Glutamatergic neuron (in vitro differentiated cells): ENCODE measurements around the gene PEAK1. TPM values are rescaled to one million over a fixed set of nuclear protein-coding genes. Genes with fewer than 3 reads are reported as not detected.
"Not testable (repeated sequence)": the region's sequence is repeated elsewhere in the genome, so short reads cannot be mapped to it uniquely, and the experiment has no call there.

ENCODE experiments used
- DNase-seq: peaks from one replicate; pipeline ENCODE4 v3.0.0; 2022
- H3K27ac Mint-ChIP-seq: one replicate; pipeline ENCODE4 v1.8.0; 2020; ENCODE audit warnings: mild to moderate bottlenecking, mixed read lengths, inconsistent platforms; ENCODE audit not compliant: unreplicated experiment
- H3K27me3 Mint-ChIP-seq: one replicate; pipeline ENCODE4 v1.8.0; 2020; ENCODE audit warnings: mild to moderate bottlenecking, moderate library complexity, mixed read lengths, inconsistent platforms; ENCODE audit not compliant: unreplicated experiment
- H3K36me3 Mint-ChIP-seq: one replicate; pipeline ENCODE4 v1.8.0; 2020; ENCODE audit warnings: mild to moderate bottlenecking, mixed read lengths, inconsistent platforms; ENCODE audit not compliant: unreplicated experiment
- H3K4me1 Mint-ChIP-seq: one replicate; pipeline ENCODE4 v1.8.0; 2020; ENCODE audit warnings: mild to moderate bottlenecking, low read depth, mixed read lengths, inconsistent platforms; ENCODE audit not compliant: unreplicated experiment
- H3K4me3 Mint-ChIP-seq: one replicate; pipeline ENCODE4 v1.8.0; 2020; ENCODE audit warnings: mild to moderate bottlenecking, mixed read lengths, inconsistent platforms; ENCODE audit not compliant: unreplicated experiment
- H3K9me3 Mint-ChIP-seq: one replicate; pipeline ENCODE4 v1.8.0; 2020; ENCODE audit warnings: mild to moderate bottlenecking, moderate library complexity, mixed read lengths, inconsistent platforms; ENCODE audit not compliant: unreplicated experiment
- CTCF ChIP-seq: fragments of 200-600 bp; sonication (generic); IDR thresholded peaks from one replicate; pipeline ENCODE4 v1.5.0; 2021; ENCODE audit not compliant: partially characterized antibody, unreplicated experiment
- total RNA-seq: library from RNA; stranded (reverse); fragmentation: NEBNext Ultra II Directional; extraction: Animal tissue kit (Norgen Biotek cat#: 25700); gene quantifications from one replicate; pipeline ENCODE4 v1.2.1, GENCODE V29; 2021; ENCODE audit not compliant: unreplicated experiment

Gene PEAK1
- total RNA-seq, 1 donor from 2014 or later, result 110 TPM

GRCh38 chr15:77406846-77407245, 13.1 kb downstream of the PEAK1 start:
- no peaks in the 10 kb centered on the region for H3K27me3 Mint-ChIP-seq
- H3K9me3 Mint-ChIP-seq, result peaks cover 3% of the 10 kb centered on the region
- peaks cover 5% of the 10 kb centered on the region for H3K4me1 Mint-ChIP-seq
- DNase-seq, result no peak
- no peak for TF ChIP-seq CTCF
- H3K27ac Mint-ChIP-seq, result no peak overlapping the region
- H3K4me3 Mint-ChIP-seq, result no peak overlapping the region
- H3K36me3 Mint-ChIP-seq, result peaks cover 8% of the 10 kb centered on the region

DNA sequence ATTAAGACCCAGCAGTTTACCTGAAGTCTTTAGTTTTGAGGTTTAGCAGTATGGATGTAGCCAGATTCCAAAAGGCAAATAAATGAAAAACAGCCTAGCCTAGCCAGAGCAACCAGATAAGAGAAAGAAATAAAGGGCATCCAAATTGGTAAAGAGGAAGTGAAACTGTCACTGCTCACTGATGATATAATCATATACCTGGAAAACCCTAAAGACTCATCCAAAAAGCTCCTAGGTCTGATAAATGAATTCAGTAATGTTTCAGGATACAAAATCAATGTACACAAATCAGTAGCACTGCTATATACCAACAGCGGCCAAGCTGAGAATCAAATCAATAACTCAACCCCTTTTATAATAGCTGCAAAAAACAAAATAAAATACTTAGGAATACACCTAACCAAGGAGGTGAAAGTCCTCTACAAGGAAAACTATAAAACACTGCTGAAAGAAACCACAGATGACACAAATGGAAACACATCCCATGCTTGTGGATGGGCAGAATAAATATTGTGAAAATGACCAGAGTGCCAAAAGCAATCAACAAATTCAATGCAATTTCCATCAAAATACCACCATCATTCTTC, 13.6 kb downstream of the PEAK1 start:
- DNase-seq, H3K27me3 Mint-ChIP-seq, H3K27ac Mint-ChIP-seq, H3K9me3 Mint-ChIP-seq, H3K36me3 Mint-ChIP-seq, H3K4me3 Mint-ChIP-seq, H3K4me1 Mint-ChIP-seq: not testable (repeated sequence)

GRCh38 chr15:77402740-77403379, 17.0 kb downstream of the PEAK1 start:
- no peaks in the 10 kb centered on the region for H3K4me1 Mint-ChIP-seq
- no peak overlapping the region for H3K27ac Mint-ChIP-seq
- DNase-seq, result no peak
- H3K4me3 Mint-ChIP-seq, result no peak overlapping the region
- peaks cover 10% of the 10 kb centered on the region for H3K9me3 Mint-ChIP-seq
- peaks cover 29% of the 10 kb centered on the region for H3K36me3 Mint-ChIP-seq
- no peak for TF ChIP-seq CTCF
- no peaks in the 10 kb centered on the region for H3K27me3 Mint-ChIP-seq

GRCh38 chr15:77400258-77400657, 19.6 kb downstream of the PEAK1 start:
- Mint-ChIP-seq H3K36me3 (peaks cover 33% of the 10 kb centered on the region), H3K4me3 (no peak overlapping the region), H3K9me3 (peaks cover 9% of the 10 kb centered on the region), H3K27me3 (no peaks in the 10 kb centered on the region), H3K4me1 (no peaks in the 10 kb centered on the region), H3K27ac (no peak overlapping the region)
- no peak for DNase-seq
- no peak for TF ChIP-seq CTCF

DNA sequence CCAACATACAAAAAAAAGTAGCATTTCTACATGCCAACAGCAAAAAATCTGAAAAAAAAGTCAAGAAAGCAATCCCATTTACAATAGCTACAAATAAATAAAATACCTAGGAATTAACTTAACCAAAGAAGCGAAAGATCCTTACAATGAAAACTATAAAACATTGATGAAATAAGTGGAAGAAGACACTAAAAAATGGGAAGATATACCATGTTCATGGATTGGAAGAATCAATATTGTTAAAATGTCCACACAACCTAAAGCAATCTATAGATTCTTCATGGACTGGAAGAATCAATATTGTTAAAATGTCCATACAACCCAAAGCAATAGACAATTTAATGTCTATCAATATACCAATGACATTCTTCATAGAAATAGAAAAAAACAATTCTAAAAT, 21.0 kb downstream of the PEAK1 start:
- no peak for TF ChIP-seq CTCF
- H3K9me3 Mint-ChIP-seq, result peaks cover 9% of the 10 kb centered on the region
- peaks cover 37% of the 10 kb centered on the region for H3K36me3 Mint-ChIP-seq
- no peak overlapping the region for H3K27ac Mint-ChIP-seq
- H3K27me3 Mint-ChIP-seq, result no peaks in the 10 kb centered on the region
- DNase-seq, result no peak
- no peak overlapping the region for H3K4me3 Mint-ChIP-seq
- no peaks in the 10 kb centered on the region for H3K4me1 Mint-ChIP-seq
